ENCODE measurements around the gene NDUFV2.
"Not testable (repeated sequence)": the region's sequence is repeated elsewhere in the genome, so short reads cannot be mapped to it uniquely, and the experiment has no call there.

Gene NDUFV2

DNA sequence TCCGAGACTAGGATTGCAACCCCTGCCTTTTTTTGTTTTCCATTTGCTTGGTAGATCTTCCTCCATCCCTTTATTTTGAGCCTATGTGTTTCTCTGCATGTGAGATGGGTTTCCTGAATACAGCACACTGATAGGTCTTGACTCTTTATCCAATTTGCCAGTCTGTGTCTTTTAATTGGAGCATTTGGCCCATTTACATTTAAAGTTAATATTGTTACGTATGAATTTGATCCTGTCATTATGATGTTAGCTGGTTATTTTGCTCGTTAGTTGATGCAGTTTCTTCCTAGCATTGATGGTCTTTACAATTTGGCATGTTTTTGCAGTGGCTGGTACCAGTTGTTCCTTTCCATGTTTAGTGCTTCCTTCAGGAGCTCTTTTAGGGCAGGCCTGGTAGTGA lies 67.0 kb downstream of the NDUFV2 start:
- not testable (repeated sequence) for H3K36me3 ChIP-seq (ENCODE audit: control insufficient read depth, insufficient read depth, low read length); H3K27me3 ChIP-seq (ENCODE audit: control insufficient read depth, insufficient read depth, low read length, poor library complexity, severe bottlenecking); H3K4me1 ChIP-seq (ENCODE audit: control insufficient read depth, insufficient read depth, low read length); H3K9me3 ChIP-seq (ENCODE audit: control insufficient read depth, low read length); H3K27ac ChIP-seq (ENCODE audit: insufficient read depth, low read depth, low read length, poor library complexity, severe bottlenecking); H3K4me3 ChIP-seq (ENCODE audit: insufficient read depth, low read depth, low read length)
- WGBS, 2 experiments = 95 to 100% methylated on average over 1 of the region's 3 CpGs

DNA sequence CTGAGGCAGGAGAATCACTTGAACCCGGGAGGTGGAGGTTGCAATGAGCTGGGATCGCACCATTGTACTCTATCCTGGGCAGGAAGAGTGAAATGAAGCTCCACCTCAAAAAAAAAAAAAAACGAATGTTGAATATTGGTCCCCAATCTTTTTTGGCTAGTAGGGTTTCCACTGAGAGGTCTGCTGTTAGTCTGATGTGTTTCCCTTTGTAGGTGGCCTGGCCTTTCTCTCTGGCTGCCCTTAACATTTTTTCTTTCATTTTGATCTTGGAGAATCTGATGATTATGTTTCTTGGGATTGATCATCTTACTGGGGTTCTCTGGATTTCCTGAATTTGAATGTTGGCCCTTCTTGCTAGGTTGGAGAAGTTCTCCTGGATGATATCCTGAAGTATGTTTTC lies 69.4 kb downstream of the NDUFV2 start:
- 91 to 92% methylated on average over 2 of the region's 3 CpGs for WGBS, 2 experiments
- H3K4me3 ChIP-seq (ENCODE audit: insufficient read depth, low read depth, low read length); H3K4me1 ChIP-seq (ENCODE audit: control insufficient read depth, insufficient read depth, low read length); H3K36me3 ChIP-seq (ENCODE audit: control insufficient read depth, insufficient read depth, low read length); H3K27me3 ChIP-seq (ENCODE audit: control insufficient read depth, insufficient read depth, low read length, poor library complexity, severe bottlenecking); H3K27ac ChIP-seq (ENCODE audit: insufficient read depth, low read depth, low read length, poor library complexity, severe bottlenecking); H3K9me3 ChIP-seq (ENCODE audit: control insufficient read depth, low read length): not testable (repeated sequence)

DNA sequence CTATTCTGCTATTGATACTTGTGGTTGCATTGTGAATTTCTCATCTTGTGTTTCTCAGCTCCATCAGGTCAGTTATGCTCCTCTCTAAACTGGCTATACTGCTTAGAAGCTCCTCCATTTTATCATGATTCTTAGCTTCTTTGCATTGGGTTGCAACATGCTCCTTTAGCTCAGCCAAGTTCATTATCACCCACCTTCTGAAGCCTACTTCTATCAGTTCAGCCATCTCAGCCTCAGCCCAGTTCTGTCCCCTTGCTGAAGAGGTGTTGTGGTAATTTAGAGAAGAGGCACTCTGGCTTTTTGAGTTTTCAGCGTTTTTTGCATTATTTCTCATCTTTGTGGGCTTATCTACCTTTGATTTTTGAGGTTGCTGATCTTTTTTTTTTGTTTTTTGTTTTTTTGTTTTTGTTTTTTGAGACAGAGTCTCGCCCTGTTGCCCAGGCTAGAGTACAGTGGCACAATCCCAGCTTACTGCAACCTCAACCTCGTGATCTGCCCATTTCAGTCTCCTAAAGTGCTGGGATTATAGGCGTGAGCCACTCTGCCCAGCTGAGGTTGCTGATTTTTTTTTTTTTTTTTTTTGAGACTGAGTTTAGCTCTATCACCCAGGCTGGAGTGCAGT lies 70.1 kb downstream of the NDUFV2 start:
- H3K4me3 ChIP-seq (ENCODE audit: insufficient read depth, low read depth, low read length) = no peak overlapping the region
- 84 to 93% methylated on average over 4 of the region's 4 CpGs for WGBS, 2 experiments

DNA sequence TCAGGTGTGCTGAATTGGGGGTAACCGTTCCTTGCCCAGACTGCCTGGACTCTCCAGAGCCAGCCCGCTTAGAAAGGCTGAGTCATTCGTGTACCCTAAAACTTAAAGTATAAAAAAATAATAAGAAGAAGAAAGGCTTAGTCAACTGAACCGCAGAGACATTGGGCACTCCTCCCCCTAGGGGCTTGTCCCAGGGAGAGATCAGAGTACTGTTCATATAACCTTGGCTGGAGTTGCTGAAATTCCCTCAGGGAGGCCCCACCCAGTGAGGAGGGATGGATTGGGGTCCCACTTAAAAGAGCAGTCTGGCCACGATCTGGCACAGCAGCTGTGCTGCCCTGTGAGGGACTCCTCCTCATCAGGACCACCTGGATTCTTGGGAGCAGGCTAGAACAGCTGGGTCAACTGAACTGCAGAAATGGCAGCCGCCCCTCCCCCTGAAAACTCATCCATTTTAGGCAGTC lies 71.3 kb downstream of the NDUFV2 start:
- Histone ChIP-seq H3K27me3 (ENCODE audit: control insufficient read depth, insufficient read depth, low read length, poor library complexity, severe bottlenecking) (no peaks in the 10 kb centered on the region), H3K36me3 (ENCODE audit: control insufficient read depth, insufficient read depth, low read length) (no peaks in the 10 kb centered on the region), H3K27ac (ENCODE audit: insufficient read depth, low read depth, low read length, poor library complexity, severe bottlenecking) (no peak overlapping the region), H3K4me3 (ENCODE audit: insufficient read depth, low read depth, low read length) (no peak overlapping the region), H3K9me3 (ENCODE audit: control insufficient read depth, low read length) (no peaks in the 10 kb centered on the region), H3K4me1 (ENCODE audit: control insufficient read depth, insufficient read depth, low read length) (no peaks in the 10 kb centered on the region)
- 92 to 97% methylated on average over 4 of the region's 6 CpGs for WGBS, 2 experiments

More for the DNA sequence above, 70.1 kb downstream of the NDUFV2 start:
- Histone ChIP-seq H3K4me1 (ENCODE audit: control insufficient read depth, insufficient read depth, low read length) (no peaks in the 10 kb centered on the region), H3K36me3 (ENCODE audit: control insufficient read depth, insufficient read depth, low read length) (no peaks in the 10 kb centered on the region), H3K27me3 (ENCODE audit: control insufficient read depth, insufficient read depth, low read length, poor library complexity, severe bottlenecking) (no peaks in the 10 kb centered on the region), H3K27ac (ENCODE audit: insufficient read depth, low read depth, low read length, poor library complexity, severe bottlenecking) (no peak overlapping the region), H3K9me3 (ENCODE audit: control insufficient read depth, low read length) (no peaks in the 10 kb centered on the region)

DNA sequence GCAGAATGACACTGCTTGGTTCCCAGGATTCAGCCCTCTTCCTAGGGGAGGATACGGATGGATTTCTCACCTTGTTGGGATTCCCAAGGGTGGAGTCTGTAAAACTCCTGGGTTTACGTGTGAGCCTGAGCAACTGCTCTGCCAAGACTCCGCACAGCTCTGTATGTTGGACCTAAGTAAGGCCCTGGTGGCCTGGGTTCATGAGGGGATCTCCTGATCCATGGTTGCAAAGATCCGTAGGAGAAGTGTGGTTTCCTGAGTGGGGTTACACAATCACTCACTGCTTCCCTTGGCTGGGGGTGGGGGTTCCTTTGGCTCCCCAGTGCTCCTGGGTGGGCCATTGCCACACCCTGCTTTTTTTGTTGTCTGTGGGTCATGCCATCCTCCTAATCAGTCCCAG lies 71.8 kb downstream of the NDUFV2 start:
- no peaks in the 10 kb centered on the region for H3K4me1 ChIP-seq (ENCODE audit: control insufficient read depth, insufficient read depth, low read length)
- H3K27ac ChIP-seq (ENCODE audit: insufficient read depth, low read depth, low read length, poor library complexity, severe bottlenecking) = no peak overlapping the region
- 92 to 98% methylated on average over 4 of the region's 4 CpGs for whole genome bisulfite sequencing, 2 experiments
- no peak overlapping the region for H3K4me3 ChIP-seq (ENCODE audit: insufficient read depth, low read depth, low read length)
- no peaks in the 10 kb centered on the region for H3K9me3 ChIP-seq (ENCODE audit: control insufficient read depth, low read length)
- no peaks in the 10 kb centered on the region for H3K36me3 ChIP-seq (ENCODE audit: control insufficient read depth, insufficient read depth, low read length)
- no peaks in the 10 kb centered on the region for H3K27me3 ChIP-seq (ENCODE audit: control insufficient read depth, insufficient read depth, low read length, poor library complexity, severe bottlenecking)

DNA sequence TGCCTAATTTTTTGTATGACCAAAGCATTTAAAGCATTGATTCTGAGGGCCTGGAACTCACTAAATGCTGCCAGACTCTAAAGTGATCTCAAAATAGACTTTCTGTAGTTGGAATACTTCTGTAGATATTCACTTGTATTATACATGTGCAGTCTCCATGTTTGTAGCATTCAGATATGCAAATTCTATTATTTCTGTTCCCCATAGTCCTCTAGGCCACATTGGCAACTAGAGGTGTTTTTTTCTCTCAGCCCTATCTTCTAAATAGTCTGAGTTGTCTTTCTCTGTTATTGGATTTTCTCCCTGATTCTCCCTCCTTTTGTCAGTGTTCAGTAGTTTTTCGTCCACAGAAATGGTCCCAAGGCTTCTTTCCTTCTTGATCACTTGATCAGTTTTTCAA lies 72.6 kb downstream of the NDUFV2 start:
- no peak overlapping the region for H3K27ac ChIP-seq (ENCODE audit: insufficient read depth, low read depth, low read length, poor library complexity, severe bottlenecking)
- no peaks in the 10 kb centered on the region for H3K36me3 ChIP-seq (ENCODE audit: control insufficient read depth, insufficient read depth, low read length)
- 100% methylated on average over 1 of the region's 1 CpG for WGBS, 2 experiments
- no peak overlapping the region for H3K4me3 ChIP-seq (ENCODE audit: insufficient read depth, low read depth, low read length)
- H3K9me3 ChIP-seq (ENCODE audit: control insufficient read depth, low read length) = no peaks in the 10 kb centered on the region
- no peaks in the 10 kb centered on the region for H3K27me3 ChIP-seq (ENCODE audit: control insufficient read depth, insufficient read depth, low read length, poor library complexity, severe bottlenecking)
- no peaks in the 10 kb centered on the region for H3K4me1 ChIP-seq (ENCODE audit: control insufficient read depth, insufficient read depth, low read length)

DNA sequence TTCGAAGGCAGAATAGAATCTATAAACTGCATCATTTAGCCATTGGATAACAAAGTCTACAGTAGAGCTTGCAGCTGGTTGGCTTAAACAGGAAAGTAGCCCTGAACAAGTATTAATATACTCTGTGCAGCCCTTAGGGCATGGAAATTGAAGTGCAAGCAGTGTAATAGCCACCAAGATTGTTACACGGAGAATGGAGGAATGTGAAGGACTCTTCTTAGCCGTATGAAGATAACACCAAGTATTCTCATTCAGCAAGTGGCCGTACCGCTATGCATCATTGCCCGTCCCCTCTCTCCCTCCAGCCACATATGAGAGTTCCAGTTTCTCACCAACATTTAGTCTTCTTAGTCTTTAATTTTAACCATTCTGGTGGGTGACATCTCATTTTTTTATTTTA lies 74.5 kb downstream of the NDUFV2 start:
- H3K36me3 ChIP-seq (ENCODE audit: control insufficient read depth, insufficient read depth, low read length) = no peaks in the 10 kb centered on the region
- no peaks in the 10 kb centered on the region for H3K4me1 ChIP-seq (ENCODE audit: control insufficient read depth, insufficient read depth, low read length)
- H3K27ac ChIP-seq (ENCODE audit: insufficient read depth, low read depth, low read length, poor library complexity, severe bottlenecking) = no peak overlapping the region
- H3K4me3 ChIP-seq (ENCODE audit: insufficient read depth, low read depth, low read length) = no peak overlapping the region
- no peaks in the 10 kb centered on the region for H3K9me3 ChIP-seq (ENCODE audit: control insufficient read depth, low read length)
- no peaks in the 10 kb centered on the region for H3K27me3 ChIP-seq (ENCODE audit: control insufficient read depth, insufficient read depth, low read length, poor library complexity, severe bottlenecking)
- WGBS, 2 experiments = 91 to 94% methylated on average over 6 of the region's 6 CpGs

DNA sequence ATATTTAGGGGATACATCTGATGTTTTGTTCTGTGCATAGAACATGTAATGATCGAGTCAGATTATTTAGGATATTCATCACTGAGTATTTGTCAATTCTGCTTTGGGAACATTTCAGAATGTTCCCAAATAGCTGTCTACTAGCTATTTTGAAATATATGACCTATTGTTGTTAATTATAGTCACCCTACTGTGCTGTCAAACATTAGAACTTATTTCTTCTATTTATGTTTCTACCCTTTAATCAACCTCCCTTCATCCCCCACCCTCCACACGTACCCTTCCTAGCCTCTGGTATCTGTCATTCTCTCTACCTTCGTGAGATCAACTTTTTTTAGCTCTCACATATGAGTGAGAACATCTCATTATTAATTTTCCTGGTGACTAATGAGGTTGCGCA lies 75.0 kb downstream of the NDUFV2 start:
- Histone ChIP-seq H3K9me3 (ENCODE audit: control insufficient read depth, low read length) (no peaks in the 10 kb centered on the region), H3K36me3 (ENCODE audit: control insufficient read depth, insufficient read depth, low read length) (no peaks in the 10 kb centered on the region), H3K27me3 (ENCODE audit: control insufficient read depth, insufficient read depth, low read length, poor library complexity, severe bottlenecking) (no peaks in the 10 kb centered on the region), H3K4me1 (ENCODE audit: control insufficient read depth, insufficient read depth, low read length) (no peaks in the 10 kb centered on the region), H3K27ac (ENCODE audit: insufficient read depth, low read depth, low read length, poor library complexity, severe bottlenecking) (no peak overlapping the region), H3K4me3 (ENCODE audit: insufficient read depth, low read depth, low read length) (no peak overlapping the region)
- WGBS, 2 experiments = 90 to 92% methylated on average over 4 of the region's 4 CpGs

DNA sequence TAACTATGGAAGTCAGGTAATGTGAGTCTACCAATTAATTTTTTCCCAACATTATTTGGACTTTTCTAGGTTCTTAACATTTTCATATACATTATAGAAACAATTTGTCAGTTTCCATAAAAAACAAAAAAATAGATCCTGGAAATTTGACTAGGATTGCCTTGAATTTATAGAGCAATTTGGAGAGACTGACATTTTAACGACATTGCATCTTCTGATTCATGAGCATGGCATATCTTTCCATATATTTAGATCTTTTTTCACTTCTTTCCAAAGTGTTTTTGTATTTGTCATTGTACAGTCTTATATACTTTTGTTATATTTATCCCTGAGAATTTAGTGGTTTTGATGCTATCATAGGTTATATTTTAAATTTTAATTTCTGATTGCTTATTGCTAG lies 76.1 kb downstream of the NDUFV2 start:
- H3K36me3 ChIP-seq (ENCODE audit: control insufficient read depth, insufficient read depth, low read length) = no peaks in the 10 kb centered on the region
- no peaks in the 10 kb centered on the region for H3K9me3 ChIP-seq (ENCODE audit: control insufficient read depth, low read length)
- no peaks in the 10 kb centered on the region for H3K4me1 ChIP-seq (ENCODE audit: control insufficient read depth, insufficient read depth, low read length)
- no peak overlapping the region for H3K27ac ChIP-seq (ENCODE audit: insufficient read depth, low read depth, low read length, poor library complexity, severe bottlenecking)
- WGBS, 2 experiments = 88 to 100% methylated on average over 1 of the region's 1 CpG
- no peak overlapping the region for H3K4me3 ChIP-seq (ENCODE audit: insufficient read depth, low read depth, low read length)
- no peaks in the 10 kb centered on the region for H3K27me3 ChIP-seq (ENCODE audit: control insufficient read depth, insufficient read depth, low read length, poor library complexity, severe bottlenecking)

DNA sequence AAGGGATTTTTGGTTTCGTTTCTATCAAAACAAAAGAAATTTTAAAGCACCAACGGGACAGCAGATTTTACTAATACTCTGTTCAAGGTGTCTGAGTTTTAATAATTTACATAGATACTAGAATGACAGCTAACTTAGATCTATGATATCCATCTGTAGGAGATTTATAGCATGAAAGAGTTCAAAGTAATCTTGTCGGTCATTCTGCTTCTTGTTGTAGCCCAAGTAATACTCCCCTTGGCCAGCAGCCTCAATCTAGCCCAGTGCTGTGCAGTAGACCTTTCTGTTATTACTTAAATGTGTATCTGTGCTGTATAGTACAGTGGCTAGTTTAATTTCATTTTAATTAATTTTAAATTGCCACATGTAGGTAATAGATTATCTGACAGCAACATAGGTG lies 78.8 kb downstream of the NDUFV2 start:
- no peaks in the 10 kb centered on the region for H3K9me3 ChIP-seq (ENCODE audit: control insufficient read depth, low read length)
- no peaks in the 10 kb centered on the region for H3K4me1 ChIP-seq (ENCODE audit: control insufficient read depth, insufficient read depth, low read length)
- H3K36me3 ChIP-seq (ENCODE audit: control insufficient read depth, insufficient read depth, low read length) = no peaks in the 10 kb centered on the region
- no peak overlapping the region for H3K4me3 ChIP-seq (ENCODE audit: insufficient read depth, low read depth, low read length)
- H3K27me3 ChIP-seq (ENCODE audit: control insufficient read depth, insufficient read depth, low read length, poor library complexity, severe bottlenecking) = no peaks in the 10 kb centered on the region
- no peak overlapping the region for H3K27ac ChIP-seq (ENCODE audit: insufficient read depth, low read depth, low read length, poor library complexity, severe bottlenecking)
- 93 to 100% methylated on average over 1 to 3 of the region's 3 CpGs for WGBS, 2 experiments

All from ectodermal cell (in vitro differentiated cells).